SK-N-SH treated with all-trans-retinoic acid at 6 μM for 48 hours (cell line): ENCODE measurements around the gene SNX13.

Experiments used
- ATAC-seq: fragments of 200-7000 bp; cut with Tn5 transposase; 3 replicates; pipeline ENCODE4 v1.9.1; 2020; ENCODE audit warnings: mild to moderate bottlenecking, moderate library complexity
- ARNTL ChIP-seq: fragments of 450-650 bp; formaldehyde crosslinking; IDR thresholded peaks from 2 replicates; pipeline ENCODE4 v1.5.0; 2020; ENCODE audit warnings: low read depth, mild to moderate bottlenecking, moderate library complexity, borderline replicate concordance
- BACH2 ChIP-seq: fragments of 250-450 bp; sonication (Bioruptor Pico); IDR thresholded peaks from 2 replicates; pipeline ENCODE4 v1.9.0; 2021; ENCODE audit warnings: mild to moderate bottlenecking, borderline replicate concordance
- CSDC2 ChIP-seq: fragments of 250-450 bp; sonication (Bioruptor Pico); IDR thresholded peaks from 2 replicates; pipeline ENCODE4 v1.5.0; 2020; ENCODE audit warnings: mild to moderate bottlenecking, moderate library complexity
- ESRRG ChIP-seq: fragments of 250-450 bp; sonication (Bioruptor Pico); IDR thresholded peaks from 2 replicates; pipeline ENCODE4 v1.6.1; 2021; ENCODE audit warnings: mild to moderate bottlenecking
- GLIS3 ChIP-seq: fragments of 250-450 bp; sonication (Bioruptor Pico); IDR thresholded peaks from 2 replicates; pipeline ENCODE4 v1.5.0; 2020; ENCODE audit warnings: mild to moderate bottlenecking, moderate library complexity
- ISL1 ChIP-seq: fragments of 250-450 bp; sonication (Bioruptor Pico); IDR thresholded peaks from 2 replicates; pipeline ENCODE4 v2.1.2; 2022; ENCODE audit warnings: mild to moderate bottlenecking, moderate library complexity
- OSR1 ChIP-seq: fragments of 250-450 bp; sonication (Bioruptor Pico); IDR thresholded peaks from 2 replicates; pipeline ENCODE4 v1.8.0; 2022; ENCODE audit warnings: moderate library complexity, mild to moderate bottlenecking, inconsistent platforms
- PATZ1 ChIP-seq: fragments of 250-450 bp; sonication (Bioruptor Pico); IDR thresholded peaks from 2 replicates; pipeline ENCODE4 v1.8.0; 2020; ENCODE audit warnings: mild to moderate bottlenecking, moderate library complexity, borderline replicate concordance
- POU6F1 ChIP-seq: fragments of 250-450 bp; sonication (Bioruptor Pico); IDR thresholded peaks from 2 replicates; pipeline ENCODE4 v1.8.0; 2021; ENCODE audit warnings: low read depth, mild to moderate bottlenecking, moderate library complexity, borderline replicate concordance
- PPARA ChIP-seq: fragments of 250-450 bp; sonication (Bioruptor Pico); IDR thresholded peaks from 2 replicates; pipeline ENCODE4 v1.5.0; 2020; ENCODE audit warnings: mild to moderate bottlenecking, borderline replicate concordance
- RARB ChIP-seq: fragments of 250-450 bp; sonication (Bioruptor Pico); IDR thresholded peaks from 2 replicates; pipeline ENCODE4 v1.8.0; 2021; ENCODE audit warnings: mild to moderate bottlenecking, moderate library complexity
- SNAI2 ChIP-seq: fragments of 250-450 bp; sonication (Bioruptor Pico); IDR thresholded peaks from 2 replicates; pipeline ENCODE4 v1.5.0; 2020; ENCODE audit warnings: mild to moderate bottlenecking, moderate library complexity
- TCF4 ChIP-seq: fragments of 250-450 bp; sonication (Bioruptor Pico); IDR thresholded peaks from 2 replicates; pipeline ENCODE4 v1.8.0; 2021; ENCODE audit warnings: mild to moderate bottlenecking, moderate library complexity, borderline replicate concordance
- TOX ChIP-seq: fragments of 250-450 bp; sonication (Bioruptor Pico); IDR thresholded peaks from 2 replicates; pipeline ENCODE4 v1.8.0; 2021; ENCODE audit warnings: mild to moderate bottlenecking, moderate library complexity, borderline replicate concordance
- ZC3H10 ChIP-seq: fragments of 250-450 bp; sonication (Bioruptor Pico); IDR thresholded peaks from 2 replicates; pipeline ENCODE4 v1.5.1; 2021; ENCODE audit warnings: mild to moderate bottlenecking, moderate library complexity
- ZFP3 ChIP-seq: fragments of 250-450 bp; sonication (Bioruptor Pico); IDR thresholded peaks from 2 replicates; pipeline ENCODE4 v1.5.0; 2020; ENCODE audit warnings: mild to moderate bottlenecking, moderate library complexity
- ZFP30 ChIP-seq: fragments of 450-650 bp; formaldehyde crosslinking; IDR thresholded peaks from 2 replicates; pipeline ENCODE4 v1.5.0; 2022; ENCODE audit warnings: mild to moderate bottlenecking, moderate library complexity
- ZNF565 ChIP-seq: fragments of 450-650 bp; formaldehyde crosslinking; conservative IDR thresholded peaks from 2 replicates; pipeline ENCODE4 v1.5.0; 2020; ENCODE audit warnings: low read depth, mild to moderate bottlenecking, moderate library complexity
- ZNF70 ChIP-seq: fragments of 450-650 bp; formaldehyde crosslinking; IDR thresholded peaks from 2 replicates; pipeline ENCODE4 v1.5.0; 2020; ENCODE audit warnings: mild to moderate bottlenecking, moderate library complexity
- ZNF8 ChIP-seq: fragments of 450-650 bp; formaldehyde crosslinking; IDR thresholded peaks from 2 replicates; pipeline ENCODE4 v1.5.0; 2020; ENCODE audit warnings: mild to moderate bottlenecking, moderate library complexity
- TF ChIP-seq, protein P1 (sequence below): fragments of 250-450 bp; sonication (Bioruptor Pico); IDR thresholded peaks from 2 replicates; pipeline ENCODE4 v1.5.1; 2020; ENCODE audit warnings: low read depth, mild to moderate bottlenecking, moderate library complexity
- TF ChIP-seq, protein P2 (sequence below): fragments of 250-450 bp; sonication (Bioruptor Pico); IDR thresholded peaks from 2 replicates; pipeline ENCODE4 v1.5.1; 2021; ENCODE audit warnings: mild to moderate bottlenecking, moderate library complexity
- TF ChIP-seq, protein P3 (sequence below): fragments of 250-450 bp; sonication (Bioruptor Pico); IDR thresholded peaks from 2 replicates; pipeline ENCODE4 v1.5.0; 2020; ENCODE audit warnings: mild to moderate bottlenecking, moderate library complexity

Gene SNX13

DNA sequence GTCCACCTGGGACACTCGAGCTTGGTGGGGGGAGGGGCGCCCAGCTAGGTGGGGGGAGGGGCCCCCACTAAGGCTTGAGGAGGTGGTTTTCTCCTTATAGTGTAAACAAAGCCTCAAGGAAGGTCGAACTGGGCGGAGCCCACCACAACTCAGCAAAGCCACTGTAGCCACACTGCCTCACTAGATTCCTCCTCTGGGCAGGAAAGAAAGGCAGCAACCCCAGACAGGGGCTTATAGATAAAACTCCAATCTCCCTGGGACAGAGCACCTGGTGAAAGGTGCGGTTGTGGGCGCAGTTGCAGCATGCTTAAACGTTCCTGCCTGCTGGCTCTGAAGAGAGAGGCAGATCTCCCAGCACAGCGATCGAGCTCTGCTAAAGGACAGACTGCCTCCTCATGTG is 133.1 kb downstream of the SNX13 start:
- no peak for ATAC-seq
- TF ChIP-seq ARNTL = no peak
- TF ChIP-seq ZNF565 (CRISPR knock-in tag) = no peak
- TF ChIP-seq POU6F1 (CRISPR knock-in tag) = no peak
- TF ChIP-seq PATZ1 (CRISPR knock-in tag) = no peak
- no peak for TF ChIP-seq TOX (CRISPR knock-in tag)
- TF ChIP-seq ISL1 = no peak
- no peak for TF ChIP-seq ZC3H10 (CRISPR knock-in tag)
- no peak for TF ChIP-seq ESRRG (CRISPR knock-in tag)
- no peak for TF ChIP-seq ZNF70 (CRISPR knock-in tag)
- TF ChIP-seq BACH2 = no peak
- no peak for TF ChIP-seq ZFP3 (CRISPR knock-in tag)
- TF ChIP-seq OSR1 (CRISPR knock-in tag) = no peak
- no peak for TF ChIP-seq TCF4
- no peak for TF ChIP-seq GLIS3 (CRISPR knock-in tag)
- TF ChIP-seq RARB (CRISPR knock-in tag) = no peak
- TF ChIP-seq, all 23 proteins: peak for 0

- TF ChIP-seq SNAI2 (CRISPR knock-in tag) (no peak), ESRRG (CRISPR knock-in tag) (no peak), ZNF8 (no peak), ISL1 (no peak), TCF4 (no peak), ZNF565 (CRISPR knock-in tag) (no peak), PATZ1 (CRISPR knock-in tag) (no peak), GLIS3 (CRISPR knock-in tag) (no peak)
- TF ChIP-seq, protein P1, sequence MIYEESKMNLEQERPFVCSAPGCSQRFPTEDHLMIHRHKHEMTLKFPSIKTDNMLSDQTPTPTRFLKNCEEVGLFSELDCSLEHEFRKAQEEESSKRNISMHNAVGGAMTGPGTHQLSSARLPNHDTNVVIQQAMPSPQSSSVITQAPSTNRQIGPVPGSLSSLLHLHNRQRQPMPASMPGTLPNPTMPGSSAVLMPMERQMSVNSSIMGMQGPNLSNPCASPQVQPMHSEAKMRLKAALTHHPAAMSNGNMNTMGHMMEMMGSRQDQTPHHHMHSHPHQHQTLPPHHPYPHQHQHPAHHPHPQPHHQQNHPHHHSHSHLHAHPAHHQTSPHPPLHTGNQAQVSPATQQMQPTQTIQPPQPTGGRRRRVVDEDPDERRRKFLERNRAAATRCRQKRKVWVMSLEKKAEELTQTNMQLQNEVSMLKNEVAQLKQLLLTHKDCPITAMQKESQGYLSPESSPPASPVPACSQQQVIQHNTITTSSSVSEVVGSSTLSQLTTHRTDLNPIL = no peak
- no peak for ATAC-seq
These were observed 133.7 kb downstream of the SNX13 start for GRCh38 chr7:17806631-17807030.

DNA sequence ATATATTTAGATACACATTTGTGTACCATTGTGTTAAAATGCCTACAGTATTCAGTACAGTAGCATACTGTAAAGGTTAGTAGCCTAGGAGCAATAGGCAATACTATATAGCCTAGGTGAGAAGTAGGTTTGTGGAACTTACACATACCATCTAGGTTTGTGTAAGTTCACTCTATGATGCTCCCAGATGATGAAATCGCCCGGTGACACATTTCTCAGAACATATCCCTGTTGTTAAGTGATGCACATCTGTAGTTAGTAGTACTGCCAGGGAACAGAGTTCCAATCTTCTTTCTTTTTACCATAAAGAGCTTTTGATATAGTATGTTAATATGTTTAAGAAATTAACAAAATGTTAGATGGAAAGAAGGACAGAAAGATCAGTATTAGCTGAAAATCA is 138.2 kb downstream of the SNX13 start:
- no peak for ATAC-seq
- TF ChIP-seq GLIS3 (CRISPR knock-in tag) (no peak), RARB (CRISPR knock-in tag) (no peak), ZNF8 (no peak), ZNF70 (CRISPR knock-in tag) (no peak), SNAI2 (CRISPR knock-in tag) (no peak), ESRRG (CRISPR knock-in tag) (no peak), OSR1 (CRISPR knock-in tag) (no peak), ZC3H10 (CRISPR knock-in tag) (no peak), ISL1 (no peak), PATZ1 (CRISPR knock-in tag) (no peak), TCF4 (no peak), CSDC2 (CRISPR knock-in tag) (no peak), ZFP30 (no peak), PPARA (no peak), ZNF565 (CRISPR knock-in tag) (no peak), BACH2 (no peak), ZFP3 (CRISPR knock-in tag) (no peak)
- TF ChIP-seq, protein P1 = no peak
- TF ChIP-seq, protein P2, sequence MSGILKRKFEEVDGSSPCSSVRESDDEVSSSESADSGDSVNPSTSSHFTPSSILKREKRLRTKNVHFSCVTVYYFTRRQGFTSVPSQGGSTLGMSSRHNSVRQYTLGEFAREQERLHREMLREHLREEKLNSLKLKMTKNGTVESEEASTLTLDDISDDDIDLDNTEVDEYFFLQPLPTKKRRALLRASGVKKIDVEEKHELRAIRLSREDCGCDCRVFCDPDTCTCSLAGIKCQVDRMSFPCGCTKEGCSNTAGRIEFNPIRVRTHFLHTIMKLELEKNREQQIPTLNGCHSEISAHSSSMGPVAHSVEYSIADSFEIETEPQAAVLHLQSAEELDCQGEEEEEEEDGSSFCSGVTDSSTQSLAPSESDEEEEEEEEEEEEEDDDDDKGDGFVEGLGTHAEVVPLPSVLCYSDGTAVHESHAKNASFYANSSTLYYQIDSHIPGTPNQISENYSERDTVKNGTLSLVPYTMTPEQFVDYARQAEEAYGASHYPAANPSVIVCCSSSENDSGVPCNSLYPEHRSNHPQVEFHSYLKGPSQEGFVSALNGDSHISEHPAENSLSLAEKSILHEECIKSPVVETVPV (CRISPR knock-in tag) = no peak
- TF ChIP-seq, protein P3, sequence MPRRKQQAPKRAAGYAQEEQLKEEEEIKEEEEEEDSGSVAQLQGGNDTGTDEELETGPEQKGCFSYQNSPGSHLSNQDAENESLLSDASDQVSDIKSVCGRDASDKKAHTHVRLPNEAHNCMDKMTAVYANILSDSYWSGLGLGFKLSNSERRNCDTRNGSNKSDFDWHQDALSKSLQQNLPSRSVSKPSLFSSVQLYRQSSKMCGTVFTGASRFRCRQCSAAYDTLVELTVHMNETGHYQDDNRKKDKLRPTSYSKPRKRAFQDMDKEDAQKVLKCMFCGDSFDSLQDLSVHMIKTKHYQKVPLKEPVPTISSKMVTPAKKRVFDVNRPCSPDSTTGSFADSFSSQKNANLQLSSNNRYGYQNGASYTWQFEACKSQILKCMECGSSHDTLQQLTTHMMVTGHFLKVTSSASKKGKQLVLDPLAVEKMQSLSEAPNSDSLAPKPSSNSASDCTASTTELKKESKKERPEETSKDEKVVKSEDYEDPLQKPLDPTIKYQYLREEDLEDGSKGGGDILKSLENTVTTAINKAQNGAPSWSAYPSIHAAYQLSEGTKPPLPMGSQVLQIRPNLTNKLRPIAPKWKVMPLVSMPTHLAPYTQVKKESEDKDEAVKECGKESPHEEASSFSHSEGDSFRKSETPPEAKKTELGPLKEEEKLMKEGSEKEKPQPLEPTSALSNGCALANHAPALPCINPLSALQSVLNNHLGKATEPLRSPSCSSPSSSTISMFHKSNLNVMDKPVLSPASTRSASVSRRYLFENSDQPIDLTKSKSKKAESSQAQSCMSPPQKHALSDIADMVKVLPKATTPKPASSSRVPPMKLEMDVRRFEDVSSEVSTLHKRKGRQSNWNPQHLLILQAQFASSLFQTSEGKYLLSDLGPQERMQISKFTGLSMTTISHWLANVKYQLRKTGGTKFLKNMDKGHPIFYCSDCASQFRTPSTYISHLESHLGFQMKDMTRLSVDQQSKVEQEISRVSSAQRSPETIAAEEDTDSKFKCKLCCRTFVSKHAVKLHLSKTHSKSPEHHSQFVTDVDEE (CRISPR knock-in tag) = no peak
- TF ChIP-seq, all 23 proteins: peak for 0
